GM21825 (cell line): ENCODE data around the gene WWC2.

Source experiments
- ATAC-seq: cut with Tn5 transposase; IDR thresholded peaks from one replicate; pipeline ENCODE4 v1.9.1; 2021; ENCODE audit warnings: mild to moderate bottlenecking, moderate library complexity; ENCODE audit not compliant: unreplicated experiment

Gene WWC2

GRCh38 chr4:183098723-183099536 lies at the start of gene WWC2:
Gene WWC2, plus strand, starts transcription at chr4:183099257. Its CDS starts 235 bp downstream, at chr4:183099492.
- peak; percentile 75 for ATAC-seq

DNA sequence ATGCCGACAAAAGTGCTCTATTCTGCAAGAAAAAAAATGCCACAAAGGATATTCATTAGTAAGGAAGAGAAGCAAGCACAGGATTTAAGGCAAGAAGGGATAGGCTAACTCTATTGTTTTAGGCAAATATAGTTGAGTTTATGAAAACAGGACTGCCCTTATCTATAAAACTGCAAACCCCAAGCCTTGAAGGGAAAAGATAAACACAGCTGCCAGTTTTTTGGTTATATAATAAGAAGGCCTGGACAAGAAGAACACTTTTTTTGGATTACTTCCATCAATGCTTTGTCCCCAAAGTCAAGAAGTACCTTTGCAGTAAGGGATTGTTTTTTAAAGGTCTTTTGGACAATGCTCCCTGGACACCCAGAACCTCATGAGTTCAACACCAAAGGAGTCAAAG lies 45.4 kb upstream of the WWC2 start:
- no peak for ATAC-seq

DNA sequence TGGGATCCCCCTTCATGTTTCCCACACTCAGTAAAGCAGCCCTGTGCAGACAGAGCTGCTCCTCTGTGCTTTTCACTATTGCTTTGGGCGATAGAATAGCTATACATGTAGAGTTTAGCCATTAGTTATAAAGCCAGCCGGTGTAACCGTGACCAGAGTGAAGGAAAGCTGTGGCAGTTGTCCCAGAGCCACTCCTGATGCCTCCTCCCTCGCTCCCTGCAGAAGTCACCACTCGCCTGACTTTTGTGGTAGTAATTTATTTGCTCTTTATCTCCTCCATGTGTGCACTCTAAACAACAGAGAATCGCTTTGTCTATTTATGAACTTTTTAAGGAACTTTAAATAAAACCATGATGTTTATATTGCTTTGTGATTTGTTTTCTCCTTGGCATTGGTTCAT lies 41.8 kb upstream of the WWC2 start:
- ATAC-seq: no peak

DNA sequence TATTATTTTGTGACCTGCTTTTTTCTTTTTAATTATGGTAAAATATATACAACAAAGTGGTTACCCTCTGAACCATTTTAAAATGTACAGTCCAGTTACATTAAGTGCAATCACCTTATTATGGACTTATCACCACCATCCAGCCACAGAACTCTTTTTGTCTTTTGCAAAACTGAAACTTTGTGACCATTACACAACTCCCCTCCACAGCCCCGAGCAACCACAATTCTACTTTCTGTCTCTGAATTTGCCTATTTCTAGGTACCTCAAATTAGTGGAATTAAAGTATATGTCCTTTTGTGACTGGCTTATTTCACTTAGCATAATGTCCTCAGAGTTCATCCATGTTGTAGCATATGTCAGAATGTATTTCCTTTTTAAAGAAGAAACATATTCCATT lies 39.3 kb upstream of the WWC2 start:
- ATAC-seq: no peak

GRCh38 chr4:183068502-183068901 lies 30.6 kb upstream of the WWC2 start:
- no peak for ATAC-seq

- no peak for ATAC-seq
Observed at GRCh38 chr4:183071222-183071621, 27.8 kb upstream of the WWC2 start.

GRCh38 chr4:183072176-183072575 lies 26.9 kb upstream of the WWC2 start:
- ATAC-seq: no peak

DNA sequence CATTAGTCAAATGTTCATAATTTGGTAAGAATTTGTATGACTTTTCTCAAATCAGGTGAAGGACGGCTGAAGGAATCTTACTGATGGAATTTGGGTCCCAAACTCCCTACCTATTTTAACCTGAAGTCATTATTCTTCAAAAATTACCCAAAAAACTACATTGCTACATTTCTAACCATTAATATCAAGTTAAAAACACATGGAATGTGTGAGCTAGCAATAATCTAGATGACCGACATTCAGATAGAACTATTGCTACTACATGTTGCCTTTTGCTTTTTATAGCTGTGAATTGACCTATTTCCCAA lies 25.3 kb upstream of the WWC2 start:
- no peak for ATAC-seq

- ATAC-seq: no peak
Observed at GRCh38 chr4:183074288-183074990, 24.6 kb upstream of the WWC2 start.

DNA sequence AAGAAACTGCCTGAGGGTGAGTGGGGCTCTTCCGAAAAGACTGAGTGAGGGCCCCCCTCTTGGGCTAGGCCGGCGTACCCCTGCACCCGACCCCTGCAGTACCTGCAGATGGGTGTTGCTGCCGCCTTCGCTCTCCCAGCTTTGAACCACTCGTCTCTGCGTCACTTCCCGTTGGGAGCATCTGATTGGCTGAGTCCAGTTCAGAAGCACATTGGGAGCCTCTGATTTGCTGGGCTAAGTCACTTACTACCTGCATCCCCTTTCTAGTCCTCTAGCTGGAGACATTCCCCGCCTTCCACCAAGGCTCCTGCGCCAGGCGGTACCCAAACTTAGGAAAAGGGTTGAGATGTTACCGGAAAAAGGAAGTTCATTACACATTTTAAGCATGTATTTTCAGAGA lies 20.4 kb upstream of the WWC2 start:
- no peak for ATAC-seq

GRCh38 chr4:183080372-183081115 lies 18.5 kb upstream of the WWC2 start:
- ATAC-seq: no peak

- ATAC-seq: no peak
Observed at GRCh38 chr4:183081116-183081469, 18.0 kb upstream of the WWC2 start.

GRCh38 chr4:183082053-183082452 lies 17.0 kb upstream of the WWC2 start:
- ATAC-seq: no peak

DNA sequence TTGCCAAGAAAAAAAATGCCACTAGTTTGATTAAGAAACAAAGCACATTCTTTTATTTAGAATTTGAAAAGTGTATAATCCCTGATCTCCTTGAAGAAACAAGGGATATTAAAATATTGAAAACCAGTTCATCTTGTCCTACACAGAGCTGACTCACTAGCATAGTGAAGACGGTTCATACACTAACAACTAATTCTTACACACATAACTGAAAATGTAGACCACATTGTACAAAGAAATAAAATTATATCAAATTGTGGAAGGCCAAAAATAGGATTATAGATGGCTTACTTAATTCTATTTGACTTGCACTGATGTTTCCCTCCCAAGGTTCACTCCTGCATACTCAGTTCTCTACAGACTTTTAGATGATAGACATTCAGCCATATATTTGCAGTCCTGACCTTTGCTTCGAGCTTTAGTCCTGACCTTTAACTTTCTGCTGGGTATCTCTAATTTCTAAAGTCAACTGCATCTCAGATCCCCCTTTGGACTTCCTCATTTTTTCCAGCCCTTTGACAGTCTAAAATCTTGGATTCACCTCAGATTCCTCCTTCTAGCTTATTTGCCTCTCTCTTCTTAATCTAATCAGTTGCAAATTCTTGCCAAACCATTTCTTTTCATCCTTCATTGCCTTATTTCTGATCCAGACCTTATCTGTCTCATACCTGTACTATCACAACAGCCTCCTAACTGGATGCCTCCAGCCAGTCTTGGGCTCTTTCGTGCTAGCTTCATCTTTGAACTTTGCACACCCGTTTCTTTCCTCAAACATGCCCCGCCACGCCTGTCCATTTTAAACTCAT lies 4.5 kb upstream of the WWC2 start:
- ATAC-seq: no peak

DNA sequence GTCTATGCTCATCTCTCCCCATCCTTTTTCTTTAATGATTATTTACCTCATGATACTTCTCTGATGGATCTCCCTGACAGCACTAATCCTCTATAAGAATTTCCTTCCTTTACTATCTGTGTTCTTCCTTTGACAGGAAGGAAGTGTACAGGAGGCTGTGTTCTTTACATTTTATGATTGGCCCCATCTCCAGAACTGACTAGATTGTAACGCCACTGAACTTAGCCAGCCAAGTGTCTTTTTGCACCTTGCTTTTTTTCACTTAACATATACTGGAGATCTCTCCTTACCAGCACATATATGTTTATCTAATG lies 3.9 kb upstream of the WWC2 start:
- no peak for ATAC-seq

GRCh38 chr4:183096276-183096965 lies 2.6 kb upstream of the WWC2 start:
- no peak for ATAC-seq

DNA sequence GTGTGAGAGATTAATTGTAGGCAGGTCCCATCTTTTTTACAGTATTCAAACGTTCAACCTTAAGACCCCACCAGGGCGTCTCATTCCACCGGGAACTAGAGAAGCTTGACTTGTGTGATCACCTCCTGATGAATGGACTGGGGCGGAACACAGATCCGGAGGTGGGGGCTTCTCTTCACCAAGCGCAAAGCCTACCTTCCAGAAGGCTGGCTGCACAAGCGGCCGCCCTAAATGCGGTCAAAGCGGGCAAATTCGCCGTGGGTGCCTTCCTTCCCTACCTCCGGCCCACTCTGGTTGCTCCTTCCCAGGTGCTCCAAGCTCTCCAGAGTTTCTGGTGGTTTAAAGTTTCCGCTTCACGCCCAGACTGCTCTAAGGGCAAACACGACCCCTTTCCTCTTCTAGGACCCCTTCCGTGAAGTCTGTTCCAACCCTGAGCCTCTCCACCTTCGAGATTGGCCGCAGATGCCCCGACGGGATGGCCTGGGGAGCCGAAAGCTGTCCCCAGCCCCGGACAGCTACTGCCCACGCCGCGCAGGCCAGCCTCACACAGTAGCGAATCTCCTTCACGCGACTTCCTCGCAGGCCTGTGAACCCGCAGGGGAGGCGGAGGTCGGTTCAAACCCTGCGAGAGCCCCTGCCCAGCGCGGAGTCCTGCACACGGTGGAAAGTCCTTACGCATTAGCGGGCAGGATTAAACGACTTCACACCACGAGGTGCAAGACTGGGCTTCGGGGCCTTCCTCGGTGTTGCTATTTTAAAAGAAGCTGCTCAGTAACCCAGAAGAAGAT lies 1.6 kb upstream of the WWC2 start:
- no peak for ATAC-seq

- ATAC-seq: peak; percentile 37
Observed at GRCh38 chr4:183098019-183098722, 886 bp upstream of the WWC2 start.

GRCh38 chr4:183099537-183100297 lies 660 bp downstream of the WWC2 start:
- no peak for ATAC-seq
